CD14-positive monocyte (primary cell): Measurements from ENCODE around the gene GABRG3. TPM values are rescaled to one million over a fixed set of nuclear protein-coding genes. Genes with fewer than 3 reads are reported as not detected.

Experiments used
- DNase-seq, 3 donors: peaks; one replicate each; pipeline ENCODE4 v3.0.0-alpha.2; 2011 to 2022
- H2AFZ ChIP-seq: 2 replicates; pipeline ENCODE4 v1.6.0; 2012; ENCODE audit warnings: mild to moderate bottlenecking, low read depth, low read length, inconsistent platforms; ENCODE audit not compliant: insufficient read depth, poor library complexity, severe bottlenecking
- H3K27ac ChIP-seq, 2 donors: 1 replicate in 1 of 2; 2 replicates in 1 of 2; pipeline ENCODE4 v1.5.1; 2012 to 2013; ENCODE audit warnings: low read length in 2 of 2, control low read depth in 1 of 2, inconsistent platforms in 1 of 2, low read depth in 1 of 2, mild to moderate bottlenecking in 1 of 2
- H3K27me3 ChIP-seq, 2 donors: one replicate each; pipeline versions ENCODE4 v1.6.0 to v1.6.1; 2011 to 2013; ENCODE audit warnings: low read length in 2 of 2; ENCODE audit not compliant: control insufficient read depth in 2 of 2, insufficient read depth in 2 of 2
- H3K36me3 ChIP-seq, 2 donors: replicated peaks in 1 of 2; 1 replicate in 1 of 2; 2 replicates in 1 of 2; pipeline versions ENCODE4 v1.5.1 to v1.6.1; 2012 to 2013; ENCODE audit warnings: low read length in 2 of 2, control low read depth in 1 of 2, inconsistent platforms in 1 of 2, mild to moderate bottlenecking in 1 of 2; ENCODE audit not compliant: insufficient read depth in 2 of 2, control insufficient read depth in 1 of 2
- H3K4me1 ChIP-seq, 2 donors: 1 replicate in 1 of 2; 2 replicates in 1 of 2; pipeline versions ENCODE4 v1.5.1 to v1.6.1; 2012 to 2013; ENCODE audit warnings: low read length in 2 of 2, control low read depth in 1 of 2, inconsistent platforms in 1 of 2, mild to moderate bottlenecking in 1 of 2, moderate library complexity in 1 of 2; ENCODE audit not compliant: insufficient read depth in 2 of 2, control insufficient read depth in 1 of 2
- H3K4me2 ChIP-seq: replicated peaks from 2 replicates; pipeline ENCODE3; 2012; ENCODE audit warnings: low read length, moderate library complexity, mild to moderate bottlenecking; ENCODE audit not compliant: poor library complexity, severe bottlenecking; ENCODE audit errors: extremely low read depth
- H3K4me3 ChIP-seq, 3 experiments: fragments of 200-600 bp in 1 of 3; sonication (generic) in 1 of 3; replicated peaks in 1 of 3; 1 replicate in 2 of 3; 2 replicates in 1 of 3; pipeline ENCODE4 v1.5.1; 2011 to 2013; ENCODE audit warnings: low read length in 3 of 3, mild to moderate bottlenecking in 3 of 3, control low read depth in 2 of 3, low read depth in 2 of 3, inconsistent platforms in 1 of 3, moderate library complexity in 1 of 3
- H3K79me2 ChIP-seq: 2 replicates; pipeline ENCODE4 v1.6.0; 2012; ENCODE audit warnings: mild to moderate bottlenecking, control low read depth, inconsistent platforms, low read length, moderate library complexity; ENCODE audit not compliant: insufficient read depth
- H3K9ac ChIP-seq: 2 replicates; pipeline ENCODE4 v1.6.0; 2017; ENCODE audit warnings: low read length, mild to moderate bottlenecking; ENCODE audit not compliant: insufficient read depth, poor library complexity, severe bottlenecking
- H3K9me3 ChIP-seq, 2 donors: replicated peaks in 1 of 2; 1 replicate in 1 of 2; 2 replicates in 1 of 2; pipeline versions ENCODE4 v1.5.1 to v1.6.1; 2012 to 2013; ENCODE audit warnings: low read length in 2 of 2, control low read depth in 1 of 2; ENCODE audit not compliant: control insufficient read depth in 1 of 2, insufficient read depth in 1 of 2
- H4K20me1 ChIP-seq: 2 replicates; pipeline ENCODE4 v1.6.0; 2012; ENCODE audit warnings: mild to moderate bottlenecking, low read length, control low read depth, moderate library complexity; ENCODE audit not compliant: insufficient read depth
- H3K27ac Mint-ChIP-seq, 7 donors: one replicate each; pipeline ENCODE4 v1.8.0; 2020; ENCODE audit warnings: mild to moderate bottlenecking in 7 of 7, mixed read lengths in 7 of 7, moderate library complexity in 6 of 7, inconsistent platforms in 2 of 7
- H3K27me3 Mint-ChIP-seq, 3 donors: one replicate each; pipeline ENCODE4 v1.8.0; 2021 to 2022; ENCODE audit warnings: low read depth in 3 of 3, mild to moderate bottlenecking in 3 of 3, mixed read lengths in 3 of 3, moderate library complexity in 3 of 3, inconsistent platforms in 1 of 3
- H3K36me3 Mint-ChIP-seq, 2 donors: one replicate each; pipeline ENCODE4 v1.8.0; 2020; ENCODE audit warnings: mixed read lengths in 2 of 2, inconsistent platforms in 1 of 2, mild to moderate bottlenecking in 1 of 2
- H3K4me1 Mint-ChIP-seq: one replicate; pipeline ENCODE4 v1.8.0; 2020; ENCODE audit warnings: mild to moderate bottlenecking, mixed read lengths
- H3K4me3 Mint-ChIP-seq, 2 donors: one replicate each; pipeline ENCODE4 v1.8.0; 2020; ENCODE audit warnings: mild to moderate bottlenecking in 2 of 2, mixed read lengths in 2 of 2, moderate library complexity in 1 of 2
- H3K9me3 Mint-ChIP-seq, 7 donors: one replicate each; pipeline ENCODE4 v1.8.0; 2020 to 2022; ENCODE audit warnings: mixed read lengths in 7 of 7, mild to moderate bottlenecking in 6 of 7, moderate library complexity in 6 of 7, inconsistent platforms in 2 of 7
- WGBS: methylation state at CpG from one replicate; pipeline ENCODE4 v1.1.5; 2013; ENCODE audit warnings: missing lambda C conversion rate; ENCODE audit not compliant: insufficient coverage; 5-methylcytosine and 5-hydroxymethylcytosine counted together
- intact Hi-C, 2 donors: fragments of 100-400 bp; cut with micrococcal nuclease; formaldehyde crosslinking; loops; one replicate each; pipeline versions ENCODE4 v1.15.0 to v1.15.1; 2023
- polyA plus RNA-seq, 3 donors: library from polyadenylated mRNA; depleted of rRNA in 1 of 3; unstranded in 2 of 3; stranded (reverse) in 1 of 3; fragments of 300-500 nt in 2 of 3; fragments of >200 nt in 1 of 3; fragmentation: Illumina TruSeq in 2 of 3; gene quantifications; 1 replicate in 2 of 3; 2 replicates in 1 of 3; pipeline ENCODE4 v1.2.3, GENCODE V29; 2012 to 2021
- TF ChIP-seq, protein P1 (sequence below): fragments of 200-600 bp; IDR thresholded peaks from one replicate; pipeline ENCODE4 v1.8.0; 2022; ENCODE audit warnings: antibody characterized with exemption, mild to moderate bottlenecking

Gene GABRG3
- polyA plus RNA-seq, 3 donors, result not detected

- Mint-ChIP-seq H3K27ac (no peak overlapping the region), H3K4me3 (no peak overlapping the region), H3K36me3 (no peaks in the 10 kb centered on the region), H3K9me3 (peaks cover 0 to 5% (median 0%) of the 10 kb centered on the region in 7 donors), H3K27me3 (peaks cover 2% of the 10 kb centered on the region in 3 donors), H3K4me1 (no peaks in the 10 kb centered on the region)
- no peak for DNase-seq
- no peak overlapping the region for H3K4me2 ChIP-seq
- no peaks in the 10 kb centered on the region for H3K27me3 ChIP-seq
- no peaks in the 10 kb centered on the region for H3K9me3 ChIP-seq
- no peaks in the 10 kb centered on the region for H4K20me1 ChIP-seq
- no peaks in the 10 kb centered on the region for H3K36me3 ChIP-seq
- H3K4me1 ChIP-seq, result no peaks in the 10 kb centered on the region
- H2AFZ ChIP-seq, result no peak overlapping the region
- 80% methylated on average over 9 of the region's 16 CpGs for WGBS
- no peak overlapping the region for H3K27ac ChIP-seq
- intact Hi-C loops, result no loop called here
- no peak overlapping the region for H3K4me3 ChIP-seq
- no peak overlapping the region for H3K9ac ChIP-seq
- H3K79me2 ChIP-seq, result no peaks in the 10 kb centered on the region
- TF ChIP-seq, protein P1, sequence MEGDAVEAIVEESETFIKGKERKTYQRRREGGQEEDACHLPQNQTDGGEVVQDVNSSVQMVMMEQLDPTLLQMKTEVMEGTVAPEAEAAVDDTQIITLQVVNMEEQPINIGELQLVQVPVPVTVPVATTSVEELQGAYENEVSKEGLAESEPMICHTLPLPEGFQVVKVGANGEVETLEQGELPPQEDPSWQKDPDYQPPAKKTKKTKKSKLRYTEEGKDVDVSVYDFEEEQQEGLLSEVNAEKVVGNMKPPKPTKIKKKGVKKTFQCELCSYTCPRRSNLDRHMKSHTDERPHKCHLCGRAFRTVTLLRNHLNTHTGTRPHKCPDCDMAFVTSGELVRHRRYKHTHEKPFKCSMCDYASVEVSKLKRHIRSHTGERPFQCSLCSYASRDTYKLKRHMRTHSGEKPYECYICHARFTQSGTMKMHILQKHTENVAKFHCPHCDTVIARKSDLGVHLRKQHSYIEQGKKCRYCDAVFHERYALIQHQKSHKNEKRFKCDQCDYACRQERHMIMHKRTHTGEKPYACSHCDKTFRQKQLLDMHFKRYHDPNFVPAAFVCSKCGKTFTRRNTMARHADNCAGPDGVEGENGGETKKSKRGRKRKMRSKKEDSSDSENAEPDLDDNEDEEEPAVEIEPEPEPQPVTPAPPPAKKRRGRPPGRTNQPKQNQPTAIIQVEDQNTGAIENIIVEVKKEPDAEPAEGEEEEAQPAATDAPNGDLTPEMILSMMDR, result no peak
Observed at GRCh38 chr15:27045796-27046195, 74.8 kb downstream of the GABRG3 start.

DNA sequence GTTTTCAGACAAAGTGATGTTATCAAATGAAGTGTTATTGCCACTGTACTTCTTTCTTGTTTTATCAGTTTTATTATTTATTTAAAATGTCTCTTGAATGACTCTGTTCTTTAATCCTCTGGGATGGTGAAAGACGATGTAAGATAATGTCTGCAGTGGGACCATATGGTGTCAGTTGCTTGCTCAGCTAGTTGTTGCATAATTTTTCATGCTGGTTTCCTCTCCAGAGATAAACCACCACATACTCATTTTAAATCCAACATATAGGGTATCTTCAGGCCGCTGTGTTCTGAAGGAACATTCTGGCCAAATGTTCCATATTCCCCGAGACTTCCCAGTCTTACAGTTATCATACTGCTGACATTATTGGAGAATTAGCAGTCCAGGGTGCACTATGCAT, 75.9 kb downstream of the GABRG3 start:
- H3K36me3 Mint-ChIP-seq, result no peaks in the 10 kb centered on the region
- no peak overlapping the region for H3K27ac ChIP-seq
- no CpG with 5 or more reads among the region's 3 CpGs for WGBS
- no peaks in the 10 kb centered on the region for H3K79me2 ChIP-seq
- no peaks in the 10 kb centered on the region for H3K4me1 ChIP-seq
- peak overlapping the region in 1 of 7 donors; percentile 26 for H3K27ac Mint-ChIP-seq
- H4K20me1 ChIP-seq, result no peaks in the 10 kb centered on the region
- H3K4me3 Mint-ChIP-seq, result no peak overlapping the region
- H3K27me3 Mint-ChIP-seq, result peaks cover 1 to 2% (median 2%) of the 10 kb centered on the region in 3 donors
- H3K9ac ChIP-seq, result no peak overlapping the region
- peaks cover 0 to 5% (median 0%) of the 10 kb centered on the region in 7 donors for H3K9me3 Mint-ChIP-seq
- TF ChIP-seq, protein P1, result no peak
- H3K36me3 ChIP-seq, result no peaks in the 10 kb centered on the region
- H2AFZ ChIP-seq, result no peak overlapping the region
- H3K4me2 ChIP-seq, result no peak overlapping the region
- H3K4me1 Mint-ChIP-seq, result no peaks in the 10 kb centered on the region
- H3K4me3 ChIP-seq, result no peak overlapping the region
- H3K9me3 ChIP-seq, result no peaks in the 10 kb centered on the region
- intact Hi-C loops, result no loop called here
- no peaks in the 10 kb centered on the region for H3K27me3 ChIP-seq
- DNase-seq, result no peak
